GM23248 (cell line): Measurements from ENCODE around the gene NAAA.

ENCODE experiments used
- EZH2 ChIP-seq: fragments of 200-600 bp; sonication (generic); IDR thresholded peaks from 2 replicates; pipeline ENCODE4 v1.6.1; 2018; ENCODE audit warnings: antibody characterized with exemption, mild to moderate bottlenecking; ENCODE audit not compliant: insufficient read depth, poor library complexity, severe bottlenecking
- EZH2phosphoT487 ChIP-seq: fragments of 200-600 bp; sonication (generic); IDR thresholded peaks from 2 replicates; pipeline ENCODE4 v1.6.1; 2018; ENCODE audit warnings: antibody characterized with exemption, moderate library complexity, mild to moderate bottlenecking, low read depth; ENCODE audit not compliant: insufficient read depth

DNA sequence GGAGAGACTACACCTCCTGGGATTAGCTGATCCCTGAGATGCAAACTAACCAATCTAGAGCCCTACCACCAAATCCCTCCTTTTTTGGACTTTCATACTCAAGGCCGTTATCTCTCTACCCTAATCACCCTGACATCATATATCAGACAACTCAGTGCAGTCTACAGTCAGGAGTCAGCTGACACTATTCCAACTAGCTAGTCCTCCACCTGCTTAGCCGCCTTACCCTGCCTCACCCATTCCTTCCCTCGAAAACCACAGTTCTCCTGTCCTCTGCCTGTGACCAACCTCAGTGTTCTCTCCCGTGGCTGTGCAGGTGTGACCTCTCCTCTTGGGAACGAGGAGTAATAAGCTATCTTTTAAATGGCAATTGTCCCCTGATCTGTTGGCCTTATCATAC, 36.7 kb downstream of the NAAA start:
- no peak for TF ChIP-seq EZH2
- no peak for TF ChIP-seq EZH2phosphoT487
